BLaER1 treated with 17β-estradiol and CSF1 and Interleukin-3, amounts not matched to agents 10 nM and 100 nM (cell line): ENCODE results near the gene FNDC3B.

ENCODE experiments used
- H3K27ac ChIP-seq, 11 experiments: shearing (Covaris generic); formaldehyde crosslinking; 2 replicates each; pipeline ENCODE4 v1.8.1; 2022
- H3K27me3 ChIP-seq, 11 experiments: shearing (Covaris generic); formaldehyde crosslinking; 2 replicates each; pipeline ENCODE4 v1.8.1; 2022
- H3K36me3 ChIP-seq, 11 experiments: shearing (Covaris generic); formaldehyde crosslinking; 2 replicates each; pipeline ENCODE4 v1.8.1; 2022
- H3K4me1 ChIP-seq, 10 experiments: shearing (Covaris generic); formaldehyde crosslinking; 2 replicates each; pipeline ENCODE4 v1.8.1; 2022
- H3K4me2 ChIP-seq, 11 experiments: shearing (Covaris generic); formaldehyde crosslinking; 2 replicates each; pipeline ENCODE4 v1.8.1; 2022
- H3K4me3 ChIP-seq, 10 experiments: shearing (Covaris generic); formaldehyde crosslinking; 2 replicates each; pipeline ENCODE4 v1.8.1; 2022
- H3K9ac ChIP-seq, 11 experiments: shearing (Covaris generic); formaldehyde crosslinking; 2 replicates each; pipeline ENCODE4 v1.8.1; 2022
- H3K9me3 ChIP-seq, 11 experiments: shearing (Covaris generic); formaldehyde crosslinking; replicated peaks in 1 of 11; 2 replicates each; pipeline ENCODE4 v1.8.1; 2022
- H4K20me1 ChIP-seq, 11 experiments: shearing (Covaris generic); formaldehyde crosslinking; 2 replicates each; pipeline ENCODE4 v1.8.1; 2022
- Cebpa-rat ChIP-seq, 11 experiments: shearing (Covaris generic); IDR thresholded peaks; 2 replicates each; pipeline ENCODE4 v1.8.1; 2022

The FNDC3B gene

DNA sequence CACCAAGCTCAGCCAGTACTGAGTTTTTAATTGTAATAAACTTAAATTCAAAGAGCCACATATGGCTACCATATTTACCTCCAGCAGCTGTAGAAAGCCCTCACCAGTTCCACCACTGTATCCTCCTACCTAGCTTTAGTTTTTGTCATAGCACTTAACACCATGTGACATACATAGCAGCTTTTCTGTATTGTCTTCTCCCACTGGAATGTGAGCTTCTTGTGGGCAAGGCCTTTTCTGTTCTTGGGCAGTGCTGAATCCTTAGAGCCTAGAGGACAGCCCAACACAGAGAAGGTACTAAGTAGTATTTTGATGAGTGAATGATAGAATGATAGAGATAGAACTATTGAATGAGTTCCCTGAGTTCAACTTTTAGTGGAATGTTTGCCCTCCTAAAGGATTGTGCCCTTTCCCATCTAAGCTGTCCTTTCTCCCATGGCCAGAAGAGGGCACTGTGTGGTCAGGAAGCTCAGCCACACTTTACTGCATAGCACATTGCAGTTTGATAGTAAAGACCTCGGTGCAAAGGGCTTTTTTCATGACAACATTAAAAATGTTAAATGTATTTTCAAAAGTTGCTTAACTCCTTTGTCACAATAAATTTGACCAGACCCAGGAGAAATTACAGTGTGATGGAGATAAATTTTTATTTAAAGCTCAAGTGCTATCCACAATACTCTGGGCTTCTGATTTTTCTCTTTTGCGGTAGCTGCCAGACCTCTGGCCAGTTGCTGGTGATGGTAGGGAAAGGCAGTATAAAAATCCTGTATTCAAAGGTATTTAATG, 293.1 kb downstream of the FNDC3B start:
- Histone ChIP-seq H4K20me1 (peaks cover 0 to 29% (median 0%) of the 10 kb centered on the region in 11 experiments; a peak in 3 of 22 replicates), H3K4me3 (no peak overlapping the region), H3K4me1 (no peaks in the 10 kb centered on the region), H3K27ac (no peak overlapping the region), H3K27me3 (no peaks in the 10 kb centered on the region), H3K9ac (no peak overlapping the region), H3K36me3 (peaks cover 57 to 99% (median 83%) of the 10 kb centered on the region in 11 experiments), H3K4me2 (no peak overlapping the region), H3K9me3 (no peaks in the 10 kb centered on the region)
- no peak for TF ChIP-seq Cebpa-rat (IDR thresholded peaks at IDR 0.05)

DNA sequence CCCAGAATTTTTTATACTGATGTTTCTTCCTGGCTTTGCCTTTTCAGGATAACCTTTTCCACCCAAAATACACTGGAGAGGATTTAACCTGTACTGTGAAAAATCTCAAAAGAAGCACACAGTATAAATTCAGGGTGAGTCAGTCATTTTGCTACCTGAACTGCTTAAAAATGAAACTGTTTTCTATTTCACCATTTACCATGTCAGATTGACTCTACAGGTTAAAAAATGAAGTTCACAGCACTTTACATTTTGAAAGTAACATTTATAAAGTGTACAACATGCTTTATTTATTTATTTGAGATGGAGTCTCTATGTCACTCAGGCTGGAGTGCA, 293.6 kb downstream of the FNDC3B start:
- no peak overlapping the region for H3K9ac ChIP-seq
- no peaks in the 10 kb centered on the region for H3K9me3 ChIP-seq
- no peak overlapping the region for H3K4me3 ChIP-seq
- H3K27me3 ChIP-seq: no peaks in the 10 kb centered on the region
- H3K4me1 ChIP-seq: no peaks in the 10 kb centered on the region
- H3K36me3 ChIP-seq: peaks cover 57 to 99% (median 82%) of the 10 kb centered on the region in 11 experiments
- no peak overlapping the region for H3K27ac ChIP-seq
- no peak for TF ChIP-seq Cebpa-rat (IDR thresholded peaks at IDR 0.05)
- H3K4me2 ChIP-seq: no peak overlapping the region
- H4K20me1 ChIP-seq: peaks cover 0 to 29% (median 0%) of the 10 kb centered on the region in 11 experiments; a peak in 4 of 22 replicates

DNA sequence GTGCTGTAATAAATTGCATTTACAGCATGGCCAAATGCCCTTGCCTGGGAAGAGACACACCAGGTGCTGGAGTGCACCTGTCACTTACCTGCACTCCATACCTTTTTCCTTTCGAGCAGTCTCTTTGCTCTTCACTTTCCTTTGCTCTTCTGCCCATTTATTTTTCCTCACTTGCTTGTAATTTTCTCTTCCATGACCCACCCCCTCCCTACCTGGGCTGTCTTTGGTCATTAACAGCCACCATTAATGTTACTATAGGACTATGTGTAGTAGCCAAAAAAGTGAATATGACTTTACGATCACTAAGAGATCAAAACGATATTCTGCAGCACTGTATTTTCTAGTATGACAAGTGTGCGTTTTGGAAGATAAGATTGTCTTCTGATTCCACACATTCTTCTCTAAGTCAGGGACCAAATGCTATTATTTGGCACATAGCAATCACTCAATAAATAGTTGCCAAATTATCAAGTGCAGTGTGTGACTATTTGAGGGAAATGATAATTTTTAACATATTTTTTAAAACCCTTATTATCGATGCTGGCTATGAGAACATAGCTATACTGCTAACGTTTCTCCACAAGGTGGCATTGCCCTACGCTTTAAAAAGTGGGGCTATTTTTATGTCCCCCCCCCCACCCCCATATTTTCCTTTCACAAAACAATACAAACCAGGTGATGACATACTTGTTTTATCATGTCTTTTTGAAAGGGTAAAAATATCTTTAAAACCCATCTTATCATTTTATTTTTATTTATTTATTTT, 294.5 kb downstream of the FNDC3B start:
- Histone ChIP-seq H3K4me2 (no peak overlapping the region), H3K36me3 (peaks cover 58 to 99% (median 76%) of the 10 kb centered on the region in 11 experiments), H4K20me1 (peaks cover 0 to 28% (median 0%) of the 10 kb centered on the region in 11 experiments; a peak in 4 of 22 replicates), H3K27ac (no peak overlapping the region), H3K4me1 (no peaks in the 10 kb centered on the region), H3K9me3 (no peaks in the 10 kb centered on the region), H3K4me3 (no peak overlapping the region), H3K27me3 (no peaks in the 10 kb centered on the region), H3K9ac (no peak overlapping the region)
- no peak for TF ChIP-seq Cebpa-rat (IDR thresholded peaks at IDR 0.05)

DNA sequence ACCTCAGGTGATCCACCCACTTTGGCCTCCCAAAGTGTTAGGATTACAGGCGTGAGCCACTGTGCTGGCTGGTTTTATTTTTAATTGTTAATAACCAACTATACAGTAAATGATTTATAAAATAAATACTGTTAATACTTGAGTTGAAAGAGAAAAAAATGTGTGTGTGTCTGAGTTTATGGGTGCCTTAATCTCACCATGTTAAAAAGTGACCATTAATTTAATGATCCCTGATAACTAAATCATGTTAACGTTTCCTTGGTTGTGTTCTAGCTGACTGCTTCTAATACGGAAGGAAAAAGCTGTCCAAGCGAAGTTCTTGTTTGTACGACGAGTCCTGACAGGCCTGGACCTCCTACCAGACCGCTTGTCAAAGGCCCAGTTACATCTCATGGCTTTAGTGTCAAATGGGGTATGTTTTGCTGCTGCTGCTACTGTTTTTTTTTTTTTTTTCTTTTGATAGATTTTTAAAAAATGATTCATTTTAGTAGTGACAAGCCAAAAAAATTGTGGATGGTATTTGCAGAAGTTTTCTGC, 295.4 kb downstream of the FNDC3B start:
- no peak for TF ChIP-seq Cebpa-rat (IDR thresholded peaks at IDR 0.05)
- Histone ChIP-seq H3K9ac (no peak overlapping the region), H3K27ac (no peak overlapping the region), H3K4me3 (no peak overlapping the region), H3K4me2 (no peak overlapping the region), H3K27me3 (no peaks in the 10 kb centered on the region), H3K4me1 (no peaks in the 10 kb centered on the region), H4K20me1 (peaks cover 0 to 20% (median 0%) of the 10 kb centered on the region in 11 experiments; a peak in 4 of 22 replicates), H3K36me3 (peaks cover 53 to 99% (median 76%) of the 10 kb centered on the region in 11 experiments), H3K9me3 (no peaks in the 10 kb centered on the region)

DNA sequence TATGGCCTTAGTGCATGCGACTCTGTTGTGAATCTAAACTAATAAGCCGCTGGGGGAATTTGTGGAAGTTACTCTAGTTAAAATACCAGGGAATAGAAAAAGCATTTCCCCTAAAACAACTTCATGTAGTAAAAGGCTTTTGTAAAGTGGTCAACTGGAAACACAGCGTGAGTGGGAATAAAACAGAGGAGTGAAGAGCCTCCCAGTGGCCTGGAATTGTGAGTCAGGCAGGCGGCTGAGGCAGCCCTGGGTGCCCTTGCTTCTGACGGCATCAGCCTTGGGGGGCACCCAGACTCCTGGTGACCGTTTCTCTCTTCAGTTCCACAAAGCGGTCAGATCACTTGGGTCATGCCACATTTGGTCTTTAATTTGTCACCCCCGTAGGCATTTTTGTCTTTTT, 300.5 kb downstream of the FNDC3B start:
- no peak for TF ChIP-seq Cebpa-rat (IDR thresholded peaks at IDR 0.05)
- Histone ChIP-seq H3K36me3 (peaks cover 47 to 100% (median 75%) of the 10 kb centered on the region in 11 experiments), H3K27ac (no peak overlapping the region), H3K4me2 (no peak overlapping the region), H3K9ac (no peak overlapping the region), H4K20me1 (peaks cover 0 to 15% (median 0%) of the 10 kb centered on the region in 11 experiments; a peak in 4 of 22 replicates), H3K4me3 (no peak overlapping the region), H3K27me3 (no peaks in the 10 kb centered on the region), H3K9me3 (no peaks in the 10 kb centered on the region), H3K4me1 (no peaks in the 10 kb centered on the region)

DNA sequence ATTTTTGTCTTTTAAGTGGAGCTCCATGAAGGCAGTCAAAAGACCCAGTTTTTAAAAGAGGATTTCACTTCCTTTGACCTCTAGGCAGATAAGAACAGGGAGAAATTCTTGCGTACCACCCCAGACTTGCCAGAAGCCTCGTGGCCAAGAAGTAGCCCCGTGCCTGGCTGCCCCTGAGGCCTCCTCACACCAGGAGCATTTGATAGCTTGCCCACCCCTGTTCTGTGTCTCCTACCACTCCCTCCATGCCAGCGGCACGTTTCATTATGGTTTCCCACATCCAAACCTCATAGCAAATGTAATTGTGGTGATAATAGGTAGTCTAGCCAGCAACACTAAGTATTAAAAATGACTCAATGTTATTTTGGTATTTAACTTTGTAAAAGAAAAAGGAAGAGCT, 301.2 kb downstream of the FNDC3B start:
- H3K27ac ChIP-seq: no peak overlapping the region
- no peak overlapping the region for H3K4me2 ChIP-seq
- no peaks in the 10 kb centered on the region for H3K4me1 ChIP-seq
- H3K4me3 ChIP-seq: no peak overlapping the region
- no peaks in the 10 kb centered on the region for H3K27me3 ChIP-seq
- peaks cover 51 to 100% (median 80%) of the 10 kb centered on the region in 11 experiments for H3K36me3 ChIP-seq
- no peak overlapping the region for H3K9ac ChIP-seq
- no peak for TF ChIP-seq Cebpa-rat (IDR thresholded peaks at IDR 0.05)
- H4K20me1 ChIP-seq: peaks cover 0 to 15% (median 0%) of the 10 kb centered on the region in 11 experiments; a peak in 4 of 22 replicates
- H3K9me3 ChIP-seq: no peaks in the 10 kb centered on the region

DNA sequence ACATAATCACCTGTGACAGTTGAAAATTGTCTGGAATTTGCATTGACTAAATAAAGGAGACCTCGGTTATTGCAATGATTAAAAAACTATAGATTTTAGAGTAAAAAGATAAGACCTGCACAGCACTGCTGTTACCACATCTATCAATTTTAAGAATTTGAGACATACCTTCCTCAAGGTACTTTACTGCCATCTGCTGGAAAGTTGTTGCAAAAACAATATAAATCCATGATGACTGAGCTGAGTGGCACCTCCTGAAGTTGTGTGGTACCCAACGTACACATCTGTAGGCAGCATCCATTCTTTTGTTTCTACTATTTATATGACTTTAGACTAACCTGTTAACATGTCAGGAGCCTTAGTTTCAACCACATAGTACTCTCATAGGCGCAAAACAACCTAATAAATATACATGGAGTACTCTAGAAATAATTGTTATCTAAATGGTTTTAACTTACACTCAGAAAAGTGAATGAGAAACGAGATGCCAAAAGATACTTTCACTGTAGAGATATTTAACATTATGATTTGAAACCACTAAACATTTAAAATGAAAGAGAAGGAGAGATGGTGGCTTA, 302.2 kb downstream of the FNDC3B start:
- H3K4me1 ChIP-seq: no peaks in the 10 kb centered on the region
- H3K27me3 ChIP-seq: no peaks in the 10 kb centered on the region
- H3K4me2 ChIP-seq: no peak overlapping the region
- H3K27ac ChIP-seq: no peak overlapping the region
- H3K4me3 ChIP-seq: no peak overlapping the region
- peaks cover 0 to 15% (median 0%) of the 10 kb centered on the region in 11 experiments; a peak in 4 of 22 replicates for H4K20me1 ChIP-seq
- no peaks in the 10 kb centered on the region for H3K9me3 ChIP-seq
- H3K9ac ChIP-seq: no peak overlapping the region
- TF ChIP-seq Cebpa-rat (IDR thresholded peaks at IDR 0.05): no peak
- peaks cover 55 to 100% (median 85%) of the 10 kb centered on the region in 11 experiments for H3K36me3 ChIP-seq

DNA sequence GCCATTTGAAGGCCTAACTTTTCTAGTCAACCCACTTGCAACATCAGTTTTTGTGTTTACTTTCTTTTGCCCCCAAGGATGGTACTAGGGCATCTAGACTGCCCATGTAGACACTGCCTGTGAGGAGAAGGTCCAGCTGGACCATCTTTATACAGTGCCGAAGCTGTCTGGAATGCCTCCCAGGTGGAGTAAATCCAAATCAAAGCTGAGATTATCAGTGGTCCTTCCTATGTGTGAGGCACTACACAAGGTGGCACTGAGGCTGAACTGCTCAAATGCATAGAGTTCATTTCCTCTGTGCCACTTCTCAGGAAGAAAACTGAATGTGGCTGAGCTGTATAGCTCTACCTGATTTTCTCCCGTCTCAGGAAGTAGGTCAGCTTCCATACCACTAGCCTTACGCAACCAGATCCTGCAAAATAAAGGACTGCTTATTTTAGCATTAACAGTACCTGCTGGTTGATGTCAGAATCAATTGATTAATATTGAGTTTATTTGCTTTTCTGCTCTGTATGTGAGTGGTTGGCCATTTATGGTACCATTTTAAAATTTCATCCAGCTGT, 302.8 kb downstream of the FNDC3B start:
- H3K4me1 ChIP-seq: no peaks in the 10 kb centered on the region
- TF ChIP-seq Cebpa-rat (IDR thresholded peaks at IDR 0.05): no peak
- H3K9ac ChIP-seq: no peak overlapping the region
- peaks cover 60 to 100% (median 87%) of the 10 kb centered on the region in 11 experiments for H3K36me3 ChIP-seq
- peaks cover 0 to 15% (median 0%) of the 10 kb centered on the region in 11 experiments; a peak in 4 of 22 replicates for H4K20me1 ChIP-seq
- H3K9me3 ChIP-seq: no peaks in the 10 kb centered on the region
- no peak overlapping the region for H3K4me2 ChIP-seq
- no peak overlapping the region for H3K27ac ChIP-seq
- no peak overlapping the region for H3K4me3 ChIP-seq
- H3K27me3 ChIP-seq: no peaks in the 10 kb centered on the region

DNA sequence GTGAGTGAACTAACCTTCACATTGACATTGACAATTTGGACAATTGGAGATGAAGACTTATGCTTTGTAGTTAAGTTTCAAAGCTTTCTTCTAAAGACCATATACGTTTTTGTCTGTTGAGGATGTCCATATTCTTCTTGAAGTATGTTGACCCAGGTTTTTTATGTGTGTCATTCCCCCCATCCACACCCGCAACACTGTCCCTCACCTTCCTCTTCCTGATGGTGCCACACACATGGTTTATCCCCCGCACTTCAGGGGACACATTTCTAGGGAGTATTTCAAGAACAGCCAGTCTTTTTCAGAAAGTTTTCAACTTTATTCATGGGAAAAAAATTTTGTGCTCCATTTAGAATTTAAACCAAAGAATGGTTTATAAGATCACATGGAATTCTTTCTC, 303.7 kb downstream of the FNDC3B start:
- TF ChIP-seq Cebpa-rat (IDR thresholded peaks at IDR 0.05): no peak
- Histone ChIP-seq H3K4me1 (no peaks in the 10 kb centered on the region), H3K4me3 (no peak overlapping the region), H3K36me3 (peaks cover 68 to 100% (median 89%) of the 10 kb centered on the region in 11 experiments), H3K4me2 (no peak overlapping the region), H3K9ac (no peak overlapping the region), H3K9me3 (no peaks in the 10 kb centered on the region), H3K27ac (no peak overlapping the region), H4K20me1 (peaks cover 0 to 15% (median 0%) of the 10 kb centered on the region in 11 experiments; a peak in 3 of 22 replicates), H3K27me3 (no peaks in the 10 kb centered on the region)
